ENCODE measurements around the gene YARS1. TPM values are rescaled to one million over a fixed set of nuclear protein-coding genes. Genes with fewer than 3 reads are reported as not detected.
A peak's percentile ranks its signal among the peaks of the same experiment; 100 is the strongest.

YARS1 gene
- polyA plus RNA-seq, 3 donors from 2014 or later = 103 to 168 (median 129) TPM

GRCh38 chr1:32848354-32849063 lies 31.4 kb upstream of the YARS1 start:
- H3K27me3 Mint-ChIP-seq (ENCODE audit: low read depth in 3 of 3) = no peaks in the 10 kb centered on the region
- H3K36me3 Mint-ChIP-seq = peaks cover 10 to 31% (median 24%) of the 10 kb centered on the region in 3 donors
- no peaks in the 10 kb centered on the region for H3K9me3 Mint-ChIP-seq
- peak overlapping the region in 3 of 6 donors; percentile 17 to 34 (median 32) for H3K27ac Mint-ChIP-seq
- no peak for DNase-seq
- no peaks in the 10 kb centered on the region for H3K4me1 Mint-ChIP-seq
- no peak overlapping the region for H3K4me3 Mint-ChIP-seq

- Mint-ChIP-seq H3K27ac (peak overlapping the region in 5 of 6 donors; percentile 2 to 61 (median 49)), H3K36me3 (peaks cover 34 to 74% (median 40%) of the 10 kb centered on the region in 3 donors), H3K9me3 (no peaks in the 10 kb centered on the region), H3K27me3 (ENCODE audit: low read depth in 3 of 3) (no peaks in the 10 kb centered on the region), H3K4me1 (peaks cover 7 to 41% of the 10 kb centered on the region in 2 donors), H3K4me3 (no peak overlapping the region)
- DNase-seq = no peak
These were observed 14.7 kb upstream of the YARS1 start for GRCh38 chr1:32831878-32832277.

- DNase-seq = no peak
- H3K27ac Mint-ChIP-seq = peak overlapping the region in 4 of 6 donors; percentile 18 to 66 (median 26)
- H3K4me3 Mint-ChIP-seq = no peak overlapping the region
- H3K36me3 Mint-ChIP-seq = peaks cover 36 to 74% (median 39%) of the 10 kb centered on the region in 3 donors
- peaks cover under 1 to 49% of the 10 kb centered on the region in 2 donors for H3K4me1 Mint-ChIP-seq
- H3K9me3 Mint-ChIP-seq = no peaks in the 10 kb centered on the region
- no peaks in the 10 kb centered on the region for H3K27me3 Mint-ChIP-seq (ENCODE audit: low read depth in 3 of 3)
These were observed 13.1 kb upstream of the YARS1 start for GRCh38 chr1:32830092-32830852.

- Mint-ChIP-seq H3K4me3 (no peak overlapping the region), H3K27ac (no peak overlapping the region), H3K4me1 (peaks cover 4 to 54% of the 10 kb centered on the region in 2 donors), H3K27me3 (ENCODE audit: low read depth in 3 of 3) (no peaks in the 10 kb centered on the region), H3K36me3 (peaks cover 32 to 62% (median 38%) of the 10 kb centered on the region in 3 donors), H3K9me3 (no peaks in the 10 kb centered on the region)
- DNase-seq = no peak
These were observed 11.2 kb upstream of the YARS1 start for GRCh38 chr1:32828341-32828740.

GRCh38 chr1:32825181-32825580 lies 8.0 kb upstream of the YARS1 start:
- peaks cover 22 to 66% of the 10 kb centered on the region in 2 donors for H3K4me1 Mint-ChIP-seq
- no peak overlapping the region for H3K4me3 Mint-ChIP-seq
- peak overlapping the region in 1 of 6 donors; percentile 6 for H3K27ac Mint-ChIP-seq
- H3K27me3 Mint-ChIP-seq (ENCODE audit: low read depth in 3 of 3) = peaks cover 0 to 3% (median 0%) of the 10 kb centered on the region in 3 donors
- peaks cover 19 to 37% (median 32%) of the 10 kb centered on the region in 3 donors for H3K36me3 Mint-ChIP-seq
- no peak for DNase-seq
- no peaks in the 10 kb centered on the region for H3K9me3 Mint-ChIP-seq

- peaks cover 67 to 82% of the 10 kb centered on the region in 2 donors for H3K4me1 Mint-ChIP-seq
- peak overlapping the region; percentile 79 to 94 (median 84) for H3K27ac Mint-ChIP-seq
- DNase-seq = peak; percentile 50 to 58 (median 51)
- peaks cover 0 to 7% (median 6%) of the 10 kb centered on the region in 3 donors for H3K27me3 Mint-ChIP-seq (ENCODE audit: low read depth in 3 of 3)
- peaks cover 3 to 7% (median 3%) of the 10 kb centered on the region in 3 donors for H3K36me3 Mint-ChIP-seq
- H3K4me3 Mint-ChIP-seq = peak overlapping the region; percentile 88 to 99 (median 96)
- no peaks in the 10 kb centered on the region for H3K9me3 Mint-ChIP-seq
These were observed 1.8 kb upstream of the YARS1 start for GRCh38 chr1:32818804-32819541.

- H3K36me3 Mint-ChIP-seq = peaks cover 8 to 14% (median 10%) of the 10 kb centered on the region in 3 donors
- peak overlapping the region; percentile 81 to 96 (median 94) for H3K27ac Mint-ChIP-seq
- peak overlapping the region; percentile 88 to 99 (median 96) for H3K4me3 Mint-ChIP-seq
- peaks cover 2 to 7% (median 6%) of the 10 kb centered on the region in 3 donors for H3K27me3 Mint-ChIP-seq (ENCODE audit: low read depth in 3 of 3)
- H3K4me1 Mint-ChIP-seq = peaks cover 71 to 84% of the 10 kb centered on the region in 2 donors
- H3K9me3 Mint-ChIP-seq = no peaks in the 10 kb centered on the region
- peak in 1 of 3 donors; percentile 7 for DNase-seq
These were observed 943 bp upstream of the YARS1 start for GRCh38 chr1:32817815-32818786.

GRCh38 chr1:32816676-32817158 lies 441 bp downstream of the YARS1 start:
- H3K4me3 Mint-ChIP-seq = peak overlapping the region; percentile 88 to 99 (median 96)
- peaks cover 2 to 7% (median 3%) of the 10 kb centered on the region in 3 donors for H3K27me3 Mint-ChIP-seq (ENCODE audit: low read depth in 3 of 3)
- no peaks in the 10 kb centered on the region for H3K9me3 Mint-ChIP-seq
- peaks cover 8 to 13% (median 10%) of the 10 kb centered on the region in 3 donors for H3K36me3 Mint-ChIP-seq
- H3K4me1 Mint-ChIP-seq = peaks cover 76 to 84% of the 10 kb centered on the region in 2 donors
- peak overlapping the region; percentile 81 to 96 (median 94) for H3K27ac Mint-ChIP-seq
- no peak for DNase-seq

- Mint-ChIP-seq H3K4me3 (peak overlapping the region; percentile 17 to 96 (median 34)), H3K9me3 (no peaks in the 10 kb centered on the region), H3K27me3 (ENCODE audit: low read depth in 3 of 3) (peaks cover 2 to 7% (median 3%) of the 10 kb centered on the region in 3 donors), H3K4me1 (peaks cover 77 to 80% of the 10 kb centered on the region in 2 donors), H3K27ac (peak overlapping the region; percentile 4 to 43 (median 24)), H3K36me3 (peaks cover 10 to 31% (median 11%) of the 10 kb centered on the region in 3 donors)
- DNase-seq = no peak
These were observed 3.0 kb downstream of the YARS1 start for GRCh38 chr1:32813941-32814739.

GRCh38 chr1:32811917-32812316 lies 5.2 kb downstream of the YARS1 start:
- DNase-seq = no peak
- Mint-ChIP-seq H3K4me1 (peaks cover 75 to 87% of the 10 kb centered on the region in 2 donors), H3K36me3 (peaks cover 17 to 39% (median 21%) of the 10 kb centered on the region in 3 donors), H3K27ac (peak overlapping the region in 4 of 6 donors; percentile 24 to 61 (median 54)), H3K9me3 (no peaks in the 10 kb centered on the region), H3K4me3 (no peak overlapping the region), H3K27me3 (ENCODE audit: low read depth in 3 of 3) (peaks cover 0 to 3% (median 2%) of the 10 kb centered on the region in 3 donors)

GRCh38 chr1:32811265-32811664 lies 5.9 kb downstream of the YARS1 start:
- Mint-ChIP-seq H3K4me3 (peak overlapping the region in 1 of 5 donors; percentile 21), H3K36me3 (peaks cover 18 to 43% (median 21%) of the 10 kb centered on the region in 3 donors), H3K4me1 (peaks cover 71 to 85% of the 10 kb centered on the region in 2 donors), H3K9me3 (no peaks in the 10 kb centered on the region), H3K27me3 (ENCODE audit: low read depth in 3 of 3) (peaks cover 0 to 2% (median 0%) of the 10 kb centered on the region in 3 donors), H3K27ac (peak overlapping the region in 5 of 6 donors; percentile 3 to 73 (median 70))
- no peak for DNase-seq

Data from immature natural killer cell (primary cell).